Smooth muscle cell (in vitro differentiated cells): ENCODE data around the gene CALML4. TPM values are rescaled to one million over a fixed set of nuclear protein-coding genes. Genes with fewer than 3 reads are reported as not detected.

Experiments used
- DNase-seq: peaks from one replicate; lab custom pipeline; 2025; ENCODE audit not compliant: unreplicated experiment; lab: John Stamatoyannopoulos, UW
- H2AFZ ChIP-seq: fragments of 200-600 bp; sonication (generic); 2 replicates; pipeline ENCODE4 v1.6.0; 2016; ENCODE audit warnings: antibody characterized with exemption, low read depth, mild to moderate bottlenecking
- H3F3A ChIP-seq: fragments of 200-600 bp; sonication (generic); 2 replicates; pipeline ENCODE4 v1.6.0; 2017; ENCODE audit warnings: antibody characterized with exemption, low read depth
- H3K27ac ChIP-seq: fragments of 200-600 bp; sonication (generic); 2 replicates; pipeline ENCODE4 v1.5.1; 2016; ENCODE audit warnings: low read depth, mild to moderate bottlenecking
- H3K27me3 ChIP-seq: fragments of 200-600 bp; sonication (generic); 2 replicates; pipeline ENCODE4 v1.6.1; 2016; ENCODE audit warnings: low read depth, mild to moderate bottlenecking
- H3K36me3 ChIP-seq: fragments of 200-600 bp; sonication (generic); 2 replicates; pipeline ENCODE4 v1.5.1; 2016; ENCODE audit warnings: low read depth
- H3K4me1 ChIP-seq: fragments of 200-600 bp; sonication (generic); 2 replicates; pipeline ENCODE4 v1.5.1; 2016; ENCODE audit warnings: low read depth
- H3K4me2 ChIP-seq: fragments of 200-600 bp; sonication (generic); 2 replicates; pipeline ENCODE4 v1.6.0; 2016; ENCODE audit warnings: mild to moderate bottlenecking
- H3K4me3 ChIP-seq: fragments of 200-600 bp; sonication (generic); 2 replicates; pipeline ENCODE4 v1.5.1; 2016; ENCODE audit warnings: mild to moderate bottlenecking
- H3K79me2 ChIP-seq: fragments of 200-600 bp; sonication (generic); 2 replicates; pipeline ENCODE4 v1.6.0; 2016; ENCODE audit warnings: low read depth, mild to moderate bottlenecking
- H3K9ac ChIP-seq: fragments of 200-600 bp; sonication (generic); 2 replicates; pipeline ENCODE4 v1.6.0; 2016; ENCODE audit warnings: low read depth
- H3K9me3 ChIP-seq: fragments of 200-600 bp; sonication (generic); replicated peaks from 2 replicates; pipeline ENCODE4 v1.5.1; 2016; ENCODE audit warnings: low read depth
- H4K20me1 ChIP-seq: fragments of 200-600 bp; sonication (generic); 2 replicates; pipeline ENCODE4 v1.6.0; 2016; ENCODE audit warnings: low read depth
- CTCF ChIP-seq: fragments of 200-600 bp; sonication (generic); IDR thresholded peaks from 2 replicates; pipeline ENCODE4 v1.5.1; 2017; ENCODE audit warnings: borderline replicate concordance, mild to moderate bottlenecking, antibody characterized with exemption; ENCODE audit not compliant: insufficient read depth, poor library complexity, severe bottlenecking
- WGBS: methylation state at CpG from one replicate; pipeline ENCODE4 v1.1.7; 2016; ENCODE audit warnings: low lambda C conversion rate; 5-methylcytosine and 5-hydroxymethylcytosine counted together
- polyA plus RNA-seq: library from polyadenylated mRNA; unstranded; fragments of >200 nt; fragmentation: Nextera tagmentation; extraction: Ambion mirVana; gene quantifications from 2 replicates; pipeline ENCODE4 v1.2.1, GENCODE V29; 2016
- total RNA-seq: library from RNA; depleted of rRNA; stranded (reverse); fragments of >200 nt; gene quantifications from 2 replicates; pipeline ENCODE4 v1.2.3, GENCODE V29; 2014

Gene CALML4
- total and polyA plus RNA-seq, 2 experiments from 2014 or later, result 1.3 to 2.6 TPM

DNA sequence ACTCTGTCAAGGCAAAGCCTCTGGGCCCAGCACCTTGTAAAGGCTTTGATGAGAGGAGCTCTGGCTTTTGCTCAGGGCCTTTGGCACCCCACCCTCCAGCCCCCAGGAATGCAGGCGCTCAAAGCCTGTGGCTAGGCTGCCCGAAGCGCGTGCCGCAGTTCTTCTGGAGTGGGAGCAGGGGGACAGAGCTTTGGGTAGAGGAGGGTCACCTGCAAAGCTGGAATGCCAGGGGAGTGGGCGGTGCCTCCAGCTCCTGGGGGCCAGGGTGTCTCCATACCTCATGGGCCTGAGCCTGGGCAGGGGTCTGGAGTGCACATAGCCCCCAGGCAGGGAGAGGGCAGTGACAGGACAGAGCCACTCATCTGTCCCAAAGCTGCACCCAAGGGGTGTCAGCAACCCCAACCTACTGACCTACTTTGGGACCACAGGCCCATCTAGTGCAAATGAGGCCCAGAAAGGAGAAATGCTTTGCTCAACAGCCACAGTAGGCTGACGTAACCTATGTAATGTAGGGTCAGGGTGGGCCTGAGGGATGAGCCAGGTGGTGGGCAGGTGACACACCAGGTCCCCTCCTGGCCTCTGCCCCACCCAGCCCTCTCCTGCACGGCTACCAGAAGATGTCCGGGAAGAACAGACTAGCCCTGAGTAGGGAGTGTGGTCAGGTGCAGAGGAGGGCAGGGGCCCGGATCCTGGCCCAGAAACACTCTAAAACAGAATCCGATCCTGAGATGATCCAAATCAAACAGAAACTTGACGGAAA is 2.2 kb upstream of the CALML4 start:
- no peak overlapping the region for H2AFZ ChIP-seq
- 85% methylated on average over 12 of the region's 12 CpGs for WGBS
- H3F3A ChIP-seq, result no peaks in the 10 kb centered on the region
- H3K4me2 ChIP-seq, result no peak overlapping the region
- H3K9ac ChIP-seq, result no peak overlapping the region
- H3K9me3 ChIP-seq, result no peaks in the 10 kb centered on the region
- no peaks in the 10 kb centered on the region for H3K36me3 ChIP-seq
- no peak overlapping the region for H3K4me3 ChIP-seq
- H3K27me3 ChIP-seq, result no peaks in the 10 kb centered on the region
- TF ChIP-seq CTCF, result no peak
- no peak for DNase-seq
- H3K27ac ChIP-seq, result no peak overlapping the region
- no peaks in the 10 kb centered on the region for H3K79me2 ChIP-seq
- no peaks in the 10 kb centered on the region for H4K20me1 ChIP-seq
- H3K4me1 ChIP-seq, result peaks cover under 1% of the 10 kb centered on the region

DNA sequence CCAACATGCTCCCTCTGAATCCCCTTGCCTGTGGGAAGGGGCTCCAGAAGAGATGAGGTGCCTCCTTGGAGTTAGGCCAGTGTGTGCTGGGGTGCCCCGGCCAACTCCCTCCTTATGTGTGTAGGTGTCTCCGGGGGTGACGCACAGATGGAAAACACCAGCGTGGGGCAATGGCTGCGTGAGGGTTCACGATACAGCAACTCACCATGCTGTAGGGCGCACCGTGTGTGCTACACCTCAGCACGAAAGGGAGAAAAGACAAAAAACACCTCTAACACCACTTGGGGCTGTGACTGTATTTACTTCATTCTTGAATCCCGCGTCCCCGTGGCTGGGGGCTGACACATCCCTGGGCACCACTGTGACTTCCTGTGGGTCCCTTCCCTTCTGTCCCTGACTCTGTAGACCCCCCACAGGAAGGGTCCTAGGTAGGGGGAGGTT is 1.6 kb upstream of the CALML4 start:
- Histone ChIP-seq H3K79me2 (no peaks in the 10 kb centered on the region), H3K9ac (no peak overlapping the region), H2AFZ (no peak overlapping the region), H3K36me3 (no peaks in the 10 kb centered on the region), H4K20me1 (no peaks in the 10 kb centered on the region), H3K27ac (no peak overlapping the region), H3K27me3 (no peaks in the 10 kb centered on the region), H3K4me2 (no peak overlapping the region), H3K4me1 (peaks cover 4% of the 10 kb centered on the region), H3K9me3 (no peaks in the 10 kb centered on the region), H3K4me3 (no peak overlapping the region), H3F3A (no peaks in the 10 kb centered on the region)
- WGBS, result 96% methylated on average over 12 of the region's 12 CpGs
- no peak for TF ChIP-seq CTCF
- no peak for DNase-seq

GRCh38 chr15:68205954-68206539 is 915 bp upstream of the CALML4 start:
- H3K36me3 ChIP-seq, result no peaks in the 10 kb centered on the region
- no peaks in the 10 kb centered on the region for H3K79me2 ChIP-seq
- H3F3A ChIP-seq, result no peaks in the 10 kb centered on the region
- no peaks in the 10 kb centered on the region for H3K9me3 ChIP-seq
- no peak for DNase-seq
- H3K9ac ChIP-seq, result no peak overlapping the region
- H3K4me1 ChIP-seq, result peaks cover 4% of the 10 kb centered on the region
- TF ChIP-seq CTCF, result no peak
- no peak overlapping the region for H3K27ac ChIP-seq
- no peak overlapping the region for H2AFZ ChIP-seq
- H4K20me1 ChIP-seq, result no peaks in the 10 kb centered on the region
- WGBS, result 83% methylated on average over 13 of the region's 14 CpGs
- no peak overlapping the region for H3K4me3 ChIP-seq
- no peaks in the 10 kb centered on the region for H3K27me3 ChIP-seq
- H3K4me2 ChIP-seq, result no peak overlapping the region
